ENCODE measurements around the gene HSD17B2. TPM values are rescaled to one million over a fixed set of nuclear protein-coding genes. Genes with fewer than 3 reads are reported as not detected.

Gene HSD17B2
- total RNA-seq, 1 donor from 2014 or later: not detected

GRCh38 chr16:82044585-82044911, 9.5 kb downstream of the HSD17B2 start:
- DNase-seq (no peak), ATAC-seq (ENCODE audit: poor library complexity) (no peak)
- intact Hi-C loops (cut with DNase I): no loop called here

GRCh38 chr16:82045465-82045864, 10.4 kb downstream of the HSD17B2 start:
- intact Hi-C loops (cut with DNase I): no loop called here
- DNase-seq (no peak), ATAC-seq (ENCODE audit: poor library complexity) (no peak)

DNA sequence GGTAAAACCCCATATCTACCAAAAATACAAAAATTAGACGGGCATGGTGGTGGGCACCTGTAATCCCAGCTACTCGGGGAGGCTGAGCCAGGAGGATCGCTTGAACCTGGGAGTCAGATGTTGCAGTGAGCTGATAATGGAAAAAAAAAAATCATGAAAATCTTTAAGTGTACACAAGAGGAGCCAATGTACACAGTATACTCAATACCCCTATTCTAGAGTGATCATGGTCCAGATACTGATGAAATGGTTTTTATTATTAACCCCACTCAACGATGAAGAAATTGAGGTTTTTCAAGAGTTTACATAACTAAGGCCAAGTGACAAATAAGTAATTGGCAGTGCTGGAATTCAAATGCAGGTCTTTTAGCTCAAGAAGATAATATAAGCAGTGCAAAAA, 11.5 kb downstream of the HSD17B2 start:
- intact Hi-C loops (cut with DNase I): no loop called here
- ATAC-seq (ENCODE audit: poor library complexity) (no peak), DNase-seq (no peak)

- intact Hi-C loops (cut with DNase I): no loop called here
- DNase-seq (no peak), ATAC-seq (ENCODE audit: poor library complexity) (no peak)
Observed at GRCh38 chr16:82046941-82047340, 11.9 kb downstream of the HSD17B2 start.

DNA sequence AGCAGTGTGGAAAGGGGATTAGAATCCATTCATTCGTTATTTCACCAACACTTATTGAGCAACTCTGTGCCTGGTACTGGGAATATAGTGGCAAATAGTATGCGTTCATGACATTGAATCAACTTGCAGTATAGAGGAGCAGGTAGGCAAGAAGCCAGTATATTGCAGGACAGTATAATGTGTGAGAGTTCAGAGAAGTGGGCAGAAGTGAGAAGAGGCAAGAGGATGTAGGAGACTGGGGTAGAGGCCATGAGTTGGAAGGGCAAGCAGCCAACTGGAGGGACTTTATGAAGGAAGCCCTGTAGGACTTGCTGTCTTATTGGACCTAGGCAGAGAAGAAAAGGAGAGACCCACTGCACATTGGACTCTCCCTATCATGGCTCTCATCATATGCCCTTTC, 12.3 kb downstream of the HSD17B2 start:
- DNase-seq (no peak), ATAC-seq (ENCODE audit: poor library complexity) (no peak)
- intact Hi-C loops (cut with DNase I): no loop called here

GRCh38 chr16:82047787-82048186, 12.7 kb downstream of the HSD17B2 start:
- intact Hi-C loops (cut with DNase I): no loop called here
- DNase-seq: no peak
- no peak for ATAC-seq (ENCODE audit: poor library complexity)

DNA sequence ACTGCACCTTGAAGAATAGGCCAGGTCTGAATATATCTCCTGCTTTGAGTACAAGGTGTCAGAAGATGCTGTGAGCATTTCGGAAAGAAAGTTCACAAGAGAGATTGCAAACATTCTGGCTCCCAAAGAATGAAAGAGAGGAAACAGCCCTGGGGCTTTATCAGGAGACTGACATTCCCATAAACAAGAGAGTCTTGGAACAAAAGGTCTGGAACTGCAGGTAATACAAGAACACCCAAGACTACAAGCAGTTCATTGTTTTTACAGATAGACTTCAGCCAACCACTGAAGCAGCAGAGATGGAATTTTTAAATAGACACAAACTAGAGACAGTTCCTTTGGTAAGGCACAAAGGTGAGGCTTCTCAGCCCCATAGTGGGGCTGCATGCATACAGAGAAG, 14.4 kb downstream of the HSD17B2 start:
- DNase-seq (no peak), ATAC-seq (ENCODE audit: poor library complexity) (no peak)
- intact Hi-C loops (cut with DNase I): no loop called here

- no peak for ATAC-seq (ENCODE audit: poor library complexity)
Observed at GRCh38 chr16:82050506-82050905, 15.5 kb downstream of the HSD17B2 start.

DNA sequence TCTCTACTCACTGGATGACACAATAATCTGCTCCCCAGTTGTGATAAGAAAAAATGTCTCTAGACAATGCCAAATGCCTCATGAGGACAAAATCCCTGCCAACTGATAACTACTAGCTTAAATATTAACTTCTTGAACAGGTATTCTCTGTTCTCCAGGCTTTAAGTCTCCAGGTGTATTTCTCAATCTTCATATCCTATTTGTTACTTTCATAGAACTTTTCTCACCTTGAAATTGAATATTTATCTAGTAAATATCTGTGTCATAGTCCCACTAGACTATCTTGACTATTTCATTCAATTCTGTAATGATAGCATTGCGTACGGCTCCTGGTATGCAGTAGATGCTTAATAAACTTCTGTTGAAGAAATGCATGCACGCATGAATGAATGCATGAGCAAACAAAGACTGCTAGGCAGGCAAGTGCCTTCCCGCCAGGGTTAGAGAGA, 15.9 kb downstream of the HSD17B2 start:
- ATAC-seq (ENCODE audit: poor library complexity) (no peak), DNase-seq (no peak)
- intact Hi-C loops (cut with DNase I): no loop called here

More at GRCh38 chr16:82050506-82050905, 15.5 kb downstream of the HSD17B2 start:
- DNase-seq: no peak
- intact Hi-C loops (cut with DNase I): no loop called here

DNA sequence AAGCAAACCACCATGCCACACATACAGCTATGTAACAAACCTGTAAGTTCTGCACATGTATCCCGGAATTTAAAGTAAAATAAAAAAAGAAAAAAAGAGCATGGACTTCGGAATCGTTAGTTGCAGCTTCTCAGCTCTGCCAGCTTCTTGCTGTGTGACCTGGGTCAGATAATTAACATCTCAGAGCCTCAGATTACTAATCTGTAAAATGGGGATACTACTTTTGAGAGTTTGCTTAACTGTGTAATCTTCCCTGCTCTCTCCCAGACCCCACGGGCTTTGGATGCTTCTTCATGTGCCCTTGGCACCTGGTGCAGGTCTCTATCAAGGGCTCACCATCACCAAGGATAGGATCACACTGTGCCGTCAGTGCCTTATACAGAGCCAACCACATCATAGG, 16.6 kb downstream of the HSD17B2 start:
- intact Hi-C loops (cut with DNase I): no loop called here
- DNase-seq: no peak
- no peak for ATAC-seq (ENCODE audit: poor library complexity)

GRCh38 chr16:82055117-82055516, 20.1 kb downstream of the HSD17B2 start:
- DNase-seq (no peak), ATAC-seq (ENCODE audit: poor library complexity) (no peak)
- intact Hi-C loops (cut with DNase I): no loop called here

DNA sequence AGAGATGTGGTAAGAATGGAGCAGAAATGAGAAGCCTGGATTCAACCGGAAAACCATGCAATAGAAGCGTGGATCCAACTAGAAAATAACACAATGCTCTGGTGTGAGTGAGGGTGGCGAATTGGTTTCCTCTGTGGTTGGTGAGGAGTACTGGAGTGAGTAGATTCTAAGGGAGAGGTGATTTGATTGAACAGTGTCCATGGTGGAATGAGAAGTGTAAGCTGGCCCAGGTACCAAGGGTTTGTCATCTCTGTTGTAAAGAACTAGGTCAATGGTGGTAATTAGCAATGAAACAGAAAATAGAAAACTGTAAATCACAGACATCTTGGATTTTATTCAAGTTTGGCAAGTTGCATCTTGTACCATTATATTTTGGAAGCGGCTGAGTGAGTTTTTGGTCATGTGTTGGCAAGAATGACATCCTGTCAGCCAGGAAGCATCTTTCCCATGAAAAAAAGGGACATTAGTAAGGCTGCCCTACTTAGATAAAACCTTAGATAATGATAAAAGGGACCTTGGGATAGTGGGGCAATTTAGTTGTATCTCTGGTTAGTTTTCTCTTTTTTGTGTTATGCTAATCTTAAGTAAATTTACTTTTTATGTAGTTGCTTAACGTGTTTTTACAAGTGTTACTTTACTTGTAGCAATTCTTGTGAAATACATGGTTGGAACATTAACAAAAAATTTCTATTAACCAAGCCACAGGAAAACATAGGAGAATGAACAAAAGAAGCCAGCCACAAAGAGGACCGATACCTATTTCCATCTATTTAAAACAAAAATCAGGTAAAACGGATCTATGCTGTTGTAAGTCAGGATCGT, 20.9 kb downstream of the HSD17B2 start:
- DNase-seq: no peak
- ATAC-seq (ENCODE audit: poor library complexity): no peak
- intact Hi-C loops (cut with DNase I): no loop called here

DNA sequence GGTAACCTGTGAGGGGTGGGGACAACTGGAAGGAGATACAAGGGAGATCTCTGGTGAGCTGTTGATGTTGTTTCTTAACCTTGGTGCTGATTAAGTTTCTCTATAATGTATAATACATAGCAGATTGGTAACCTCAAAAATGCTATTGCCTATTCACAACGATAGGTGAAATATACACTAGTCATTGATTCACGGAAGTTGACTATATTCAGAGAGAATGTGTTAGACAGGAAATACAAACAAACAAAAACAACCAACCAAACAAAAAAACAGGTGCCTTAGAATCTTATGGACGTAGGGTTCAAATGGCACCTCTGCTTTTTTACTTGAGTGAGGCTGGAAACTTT, 21.5 kb downstream of the HSD17B2 start:
- intact Hi-C loops (cut with DNase I): no loop called here
- no peak for ATAC-seq (ENCODE audit: poor library complexity)
- DNase-seq: no peak

- intact Hi-C loops (cut with DNase I): no loop called here
Observed at GRCh38 chr16:82059161-82059982, 24.3 kb downstream of the HSD17B2 start.

GRCh38 chr16:82059983-82060421, 24.9 kb downstream of the HSD17B2 start:
- intact Hi-C loops (cut with DNase I): no loop called here
- DNase-seq (no peak), ATAC-seq (ENCODE audit: poor library complexity) (no peak)

More at GRCh38 chr16:82059161-82059982, 24.3 kb downstream of the HSD17B2 start:
- no peak for DNase-seq
- ATAC-seq (ENCODE audit: poor library complexity): no peak

DNA sequence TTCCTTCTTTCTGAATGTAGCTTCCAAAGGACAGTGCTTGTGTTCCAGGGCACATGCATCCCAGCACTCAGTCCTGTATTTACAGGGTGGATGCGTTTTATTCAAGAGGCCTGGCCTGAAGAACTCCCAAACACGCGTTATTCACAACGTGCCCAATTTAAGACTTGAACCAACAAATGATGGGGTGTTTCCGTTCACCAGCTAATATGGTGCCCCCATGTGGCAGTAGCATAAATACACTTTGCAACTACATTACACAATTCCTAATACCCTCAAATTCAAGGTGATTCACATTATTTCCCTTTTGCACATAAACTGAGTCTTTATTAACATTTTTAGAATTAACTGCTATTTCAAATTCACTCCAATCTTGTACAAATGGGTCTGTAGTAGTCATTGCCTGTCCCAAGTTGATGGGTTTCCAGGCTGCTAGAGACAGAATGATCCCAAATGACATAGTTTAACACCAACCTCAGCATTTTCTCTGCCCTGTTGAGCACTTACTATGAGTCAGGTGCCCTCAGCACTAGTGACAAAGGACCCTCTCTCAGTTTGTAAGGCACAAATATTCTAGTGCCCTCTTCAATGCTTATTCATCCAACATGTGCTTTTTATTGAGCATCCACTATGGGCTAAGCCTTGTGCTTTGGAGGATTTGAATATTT, 26.9 kb downstream of the HSD17B2 start:
- ATAC-seq (ENCODE audit: poor library complexity) (no peak), DNase-seq (no peak)
- intact Hi-C loops (cut with DNase I): no loop called here

DNA sequence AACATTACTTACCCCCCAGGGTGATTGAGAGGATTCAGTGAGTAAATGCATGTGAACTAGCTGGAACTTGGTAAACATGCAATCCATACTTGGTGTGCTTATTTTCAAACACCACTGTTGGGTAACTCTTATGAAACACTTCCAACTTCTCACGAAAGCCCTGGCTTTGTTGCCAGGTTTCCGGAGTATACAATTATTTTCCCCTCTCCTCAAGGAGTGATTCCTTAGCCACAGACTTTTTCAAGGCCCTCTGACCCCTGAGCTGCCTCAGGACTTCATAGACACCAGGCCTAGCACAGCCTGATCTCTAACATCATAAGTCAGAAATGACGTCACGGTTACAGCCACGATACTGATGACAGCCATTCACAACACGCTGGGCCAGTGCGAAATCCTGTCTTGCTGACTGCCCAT, 27.6 kb downstream of the HSD17B2 start:
- ATAC-seq (ENCODE audit: poor library complexity) (no peak), DNase-seq (no peak)
- intact Hi-C loops (cut with DNase I): no loop called here

DNA sequence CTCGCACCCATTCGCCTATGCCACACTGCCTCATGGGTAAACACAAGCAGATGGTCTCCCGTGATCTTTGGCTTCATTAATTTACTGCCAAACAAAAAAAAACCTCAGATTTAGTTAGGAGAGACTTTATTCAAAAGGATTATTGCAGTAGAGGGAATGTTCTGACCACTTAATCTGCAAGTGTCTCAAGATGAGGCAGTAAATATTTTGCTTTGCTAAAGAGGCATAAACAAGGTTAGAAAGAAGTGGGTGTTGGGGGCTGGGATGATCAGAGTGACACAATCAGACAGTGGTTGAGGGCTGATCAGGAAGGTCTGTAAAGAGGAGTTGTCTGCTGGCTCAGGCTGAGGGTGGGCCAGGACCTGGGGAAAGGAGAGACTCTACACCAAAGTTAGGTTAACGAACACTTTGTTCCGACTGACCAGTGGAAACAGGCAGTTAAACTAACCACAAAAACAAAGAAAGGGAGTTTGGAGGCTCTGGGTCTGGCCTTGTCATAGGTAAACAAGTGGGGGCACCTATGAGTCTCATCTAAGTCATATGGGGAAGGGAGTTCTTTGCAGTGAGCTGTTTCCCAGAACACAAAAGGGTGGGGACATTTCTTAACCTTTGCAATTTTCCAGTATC, 28.5 kb downstream of the HSD17B2 start:
- intact Hi-C loops (cut with DNase I): no loop called here
- DNase-seq (no peak), ATAC-seq (ENCODE audit: poor library complexity) (no peak)
